Dendritic cell treated with granulocyte-macrophage colony-stimulating factor and Interleukin-4, amounts not matched to agents 40 ng/mL and 50 ng/mL, for 4 days (primary cell): ENCODE results near the gene MSH4.
"Not testable (repeated sequence)": the region's sequence is repeated elsewhere in the genome, so short reads cannot be mapped to it uniquely, and the experiment has no call there.

Experiments used
- H3K27ac Mint-ChIP-seq: one replicate; pipeline ENCODE4 v1.8.0; 2022; ENCODE audit warnings: mild to moderate bottlenecking, mixed read lengths
- H3K27me3 Mint-ChIP-seq: one replicate; pipeline ENCODE4 v1.8.0; 2022; ENCODE audit warnings: mild to moderate bottlenecking, mixed read lengths
- H3K36me3 Mint-ChIP-seq: one replicate; pipeline ENCODE4 v1.8.0; 2022; ENCODE audit warnings: low read depth, mixed read lengths
- H3K4me1 Mint-ChIP-seq: one replicate; pipeline ENCODE4 v1.8.0; 2022; ENCODE audit warnings: low read depth, mixed read lengths
- H3K4me3 Mint-ChIP-seq: one replicate; pipeline ENCODE4 v1.8.0; 2022; ENCODE audit warnings: mild to moderate bottlenecking, moderate library complexity, mixed read lengths
- H3K9me3 Mint-ChIP-seq: one replicate; pipeline ENCODE4 v1.8.0; 2022; ENCODE audit warnings: mixed read lengths
- intact Hi-C: fragments of 100-400 bp; cut with micrococcal nuclease; formaldehyde crosslinking; loops from one replicate; pipeline ENCODE4 v1.15.0; 2022

The MSH4 gene

DNA sequence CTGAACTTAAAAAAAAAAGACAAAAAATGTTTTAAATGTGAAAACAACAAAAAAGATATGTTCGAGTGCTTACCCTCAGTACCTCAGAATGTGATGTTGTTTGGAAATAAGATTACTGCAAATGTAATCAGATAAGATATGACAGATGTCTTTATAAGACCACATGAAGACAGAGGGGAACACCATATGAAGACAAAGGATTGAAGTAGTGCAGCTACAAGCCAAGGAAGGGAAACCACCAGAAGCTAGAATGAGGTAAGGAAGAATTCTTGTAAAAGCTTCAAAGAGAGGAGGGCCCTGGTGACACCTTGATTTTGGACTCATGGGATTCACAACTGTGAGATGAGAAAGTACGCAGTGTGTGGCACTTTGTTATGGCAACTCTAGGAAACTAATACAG, 120.2 kb downstream of the MSH4 start:
- H3K27me3 Mint-ChIP-seq: no peaks in the 10 kb centered on the region
- H3K4me1 Mint-ChIP-seq: no peaks in the 10 kb centered on the region
- H3K9me3 Mint-ChIP-seq: no peaks in the 10 kb centered on the region
- H3K27ac Mint-ChIP-seq: no peak overlapping the region
- H3K4me3 Mint-ChIP-seq: no peak overlapping the region
- H3K36me3 Mint-ChIP-seq: no peaks in the 10 kb centered on the region
- intact Hi-C loops: no loop called here

GRCh38 chr1:75922698-75923097, 126.0 kb downstream of the MSH4 start:
- no peaks in the 10 kb centered on the region for H3K36me3 Mint-ChIP-seq
- intact Hi-C loops: no loop called here

GRCh38 chr1:75932304-75932703, 135.6 kb downstream of the MSH4 start, which contains the start of gene ASB17:
TSS of gene ASB17 (minus strand) at chr1:75932404. CDS start at chr1:75932291, 113 bp downstream.
- Mint-ChIP-seq H3K4me1 (no peaks in the 10 kb centered on the region), H3K27me3 (no peaks in the 10 kb centered on the region), H3K4me3 (no peak within 1 kb of the TSS), H3K36me3 (no peaks in the 10 kb centered on the region), H3K9me3 (no peaks in the 10 kb centered on the region), H3K27ac (no peak within 1 kb of the TSS)
- intact Hi-C loops: no loop called here

More at GRCh38 chr1:75922698-75923097, 126.0 kb downstream of the MSH4 start:
- Mint-ChIP-seq H3K4me3 (no peak overlapping the region), H3K9me3 (no peaks in the 10 kb centered on the region), H3K4me1 (no peaks in the 10 kb centered on the region), H3K27me3 (no peaks in the 10 kb centered on the region), H3K27ac (no peak overlapping the region)

- Mint-ChIP-seq H3K9me3 (no peaks in the 10 kb centered on the region), H3K27me3 (no peaks in the 10 kb centered on the region), H3K27ac (no peak overlapping the region)
Observed at GRCh38 chr1:75937034-75937433, 140.4 kb downstream of the MSH4 start.

DNA sequence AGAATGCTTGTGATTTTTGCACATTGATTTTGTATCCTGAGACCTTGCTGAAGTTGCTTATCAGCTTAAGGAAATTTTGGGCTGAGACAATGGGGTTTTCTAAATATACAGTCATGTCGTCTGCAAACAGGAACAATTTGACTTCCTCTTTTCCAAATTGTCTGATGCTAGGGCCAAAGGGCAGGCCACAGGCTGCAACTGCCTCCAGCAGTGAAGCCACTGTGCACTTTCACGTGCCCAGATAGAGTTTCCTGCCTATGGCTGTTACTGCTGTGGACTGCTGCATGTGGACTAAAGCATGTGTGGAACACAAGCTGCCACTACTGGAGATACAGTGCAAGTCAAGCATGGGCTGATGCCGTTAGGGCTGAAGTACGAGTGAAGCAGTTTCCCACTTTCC, 146.4 kb downstream of the MSH4 start:
- intact Hi-C loops, H3K36me3 Mint-ChIP-seq: not testable (repeated sequence)

More at GRCh38 chr1:75937034-75937433, 140.4 kb downstream of the MSH4 start:
- no peak overlapping the region for H3K4me3 Mint-ChIP-seq
- H3K36me3 Mint-ChIP-seq: no peaks in the 10 kb centered on the region
- intact Hi-C loops: no loop called here
- H3K4me1 Mint-ChIP-seq: no peaks in the 10 kb centered on the region

GRCh38 chr1:75950176-75950575, 153.5 kb downstream of the MSH4 start:
- H3K4me3 Mint-ChIP-seq: no peak overlapping the region
- H3K27me3 Mint-ChIP-seq: no peaks in the 10 kb centered on the region
- peaks cover 7% of the 10 kb centered on the region for H3K9me3 Mint-ChIP-seq
- no peak overlapping the region for H3K27ac Mint-ChIP-seq
- no peaks in the 10 kb centered on the region for H3K36me3 Mint-ChIP-seq
- H3K4me1 Mint-ChIP-seq: no peaks in the 10 kb centered on the region
- intact Hi-C loops: no loop called here

More for the DNA sequence above, 146.4 kb downstream of the MSH4 start:
- peaks cover 12% of the 10 kb centered on the region for H3K9me3 Mint-ChIP-seq
- H3K4me1 Mint-ChIP-seq, H3K4me3 Mint-ChIP-seq, H3K27ac Mint-ChIP-seq, H3K27me3 Mint-ChIP-seq: not testable (repeated sequence)

DNA sequence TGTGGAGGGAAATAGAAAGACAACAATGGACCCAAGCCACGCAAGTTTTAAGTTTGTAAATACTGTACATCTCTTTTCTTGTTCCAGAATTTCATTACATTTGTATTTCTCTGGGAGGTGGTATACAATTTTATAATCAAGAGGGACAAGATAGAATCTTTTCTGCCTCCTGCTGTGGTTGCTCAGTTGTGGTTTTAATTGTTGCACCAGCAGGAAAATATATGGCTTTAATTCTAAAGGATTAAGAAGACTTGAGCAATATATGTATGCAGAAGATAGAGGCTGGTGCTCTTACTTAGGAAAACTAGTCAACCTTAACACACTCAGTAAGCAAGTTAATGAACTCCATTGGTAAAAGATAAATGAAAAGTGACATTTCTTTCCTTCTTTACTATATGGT, 155.3 kb downstream of the MSH4 start:
- H3K27ac Mint-ChIP-seq: no peak overlapping the region
- no peaks in the 10 kb centered on the region for H3K36me3 Mint-ChIP-seq
- intact Hi-C loops: no loop called here
- H3K9me3 Mint-ChIP-seq: no peaks in the 10 kb centered on the region
- H3K4me3 Mint-ChIP-seq: no peak overlapping the region
- H3K27me3 Mint-ChIP-seq: no peaks in the 10 kb centered on the region
- no peaks in the 10 kb centered on the region for H3K4me1 Mint-ChIP-seq

- H3K27me3 Mint-ChIP-seq: no peaks in the 10 kb centered on the region
- no peak overlapping the region for H3K4me3 Mint-ChIP-seq
- no peaks in the 10 kb centered on the region for H3K36me3 Mint-ChIP-seq
- no peak overlapping the region for H3K27ac Mint-ChIP-seq
- intact Hi-C loops: no loop called here
- H3K4me1 Mint-ChIP-seq: no peaks in the 10 kb centered on the region
- no peaks in the 10 kb centered on the region for H3K9me3 Mint-ChIP-seq
Observed at GRCh38 chr1:75953461-75953860, 156.8 kb downstream of the MSH4 start.

DNA sequence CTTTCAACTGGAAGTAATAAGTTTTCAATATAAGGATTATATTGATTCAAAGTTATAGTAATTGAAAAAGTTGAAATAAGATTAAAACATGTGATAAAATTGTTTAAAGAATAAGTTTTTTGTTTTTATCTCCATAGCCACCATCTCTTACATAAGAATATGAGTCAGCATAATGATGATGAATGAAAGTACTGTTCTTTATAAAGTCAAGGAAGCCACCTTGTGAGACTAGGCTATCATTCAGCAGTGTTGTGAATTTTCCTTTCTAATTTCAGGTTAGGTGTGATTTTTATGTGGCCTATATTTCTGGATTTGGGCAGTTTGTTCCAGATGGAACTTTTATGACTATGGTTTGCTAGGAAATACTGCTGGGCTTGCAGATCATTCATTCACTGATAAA, 157.9 kb downstream of the MSH4 start:
- Mint-ChIP-seq H3K4me3 (no peak overlapping the region), H3K4me1 (no peaks in the 10 kb centered on the region), H3K27me3 (no peaks in the 10 kb centered on the region), H3K27ac (no peak overlapping the region), H3K9me3 (no peaks in the 10 kb centered on the region), H3K36me3 (no peaks in the 10 kb centered on the region)
- intact Hi-C loops: no loop called here
